Fibroblast of skin of scalp (primary cell): ENCODE results near the gene MIGA1.
"Not testable (repeated sequence)": the region's sequence is repeated elsewhere in the genome, so short reads cannot be mapped to it uniquely, and the experiment has no call there.

Experiments
- DNase-seq: peaks from one replicate; pipeline ENCODE4 v3.0.0-alpha.2; 2013

Gene MIGA1

GRCh38 chr1:77850082-77850481, 70.6 kb downstream of the MIGA1 start:
- no peak for DNase-seq

DNA sequence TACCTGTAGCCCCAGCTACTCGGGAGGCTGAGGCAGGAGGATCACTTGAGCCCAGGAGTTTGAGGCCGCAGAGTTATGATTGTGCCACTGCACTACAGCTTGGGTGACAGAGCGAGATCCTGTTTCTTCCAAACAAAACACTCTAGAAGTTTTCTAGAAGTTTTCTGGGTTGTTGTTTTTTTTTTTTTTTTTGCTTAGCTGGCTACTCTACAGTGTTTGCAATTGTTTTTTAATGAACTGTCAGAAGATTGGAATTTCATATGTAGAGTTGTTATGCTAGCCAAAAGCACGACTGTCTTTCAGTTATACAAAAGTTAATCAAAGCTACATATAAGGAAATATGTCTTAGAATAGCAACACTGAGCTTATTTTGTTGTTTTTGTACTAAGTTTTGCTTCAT, 78.1 kb downstream of the MIGA1 start:
- peak; percentile 69 for DNase-seq

- no peak for DNase-seq
Measured at GRCh38 chr1:77858725-77859124, 79.3 kb downstream of the MIGA1 start.

DNA sequence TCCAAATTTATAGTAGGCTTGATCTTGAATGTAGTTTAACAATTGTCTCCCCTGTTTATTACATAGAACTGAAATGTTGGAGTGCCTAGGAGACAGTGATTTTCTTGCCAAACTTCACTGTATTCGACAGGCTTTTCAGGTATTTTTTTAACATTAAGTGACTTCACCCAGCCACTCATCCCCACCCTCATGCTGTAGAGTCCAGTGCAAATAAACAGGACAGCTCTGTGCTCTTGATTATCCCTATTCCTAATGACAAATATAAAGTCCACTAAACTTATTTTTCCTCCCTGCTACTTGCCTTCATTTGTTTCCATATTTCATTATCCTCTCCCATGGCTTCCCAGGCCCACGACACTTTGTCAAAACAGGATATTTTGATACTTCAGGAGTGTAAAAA, 79.8 kb downstream of the MIGA1 start:
- DNase-seq = no peak

DNA sequence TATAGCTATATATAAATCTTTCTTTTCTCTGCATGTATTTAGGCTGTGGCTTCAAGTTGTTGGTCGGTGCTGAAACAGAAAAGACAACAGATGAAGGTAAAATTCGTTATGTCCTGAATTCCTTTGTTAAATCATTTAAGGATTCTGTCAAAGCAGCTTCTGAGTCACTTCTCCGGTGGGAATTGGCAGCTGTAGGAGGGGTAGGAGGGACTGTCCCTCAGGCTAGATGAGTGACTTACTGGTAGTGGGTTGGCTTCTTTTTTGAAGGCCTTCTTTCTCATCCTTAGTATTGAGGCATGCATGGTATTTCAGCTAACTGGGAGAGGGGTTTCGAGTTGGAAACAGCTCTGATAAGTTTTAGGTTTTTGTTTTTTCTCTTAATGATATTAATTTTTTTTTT, 86.8 kb downstream of the MIGA1 start:
- peak; percentile 52 for DNase-seq

GRCh38 chr1:77872645-77873044, 93.2 kb downstream of the MIGA1 start:
- no peak for DNase-seq

DNA sequence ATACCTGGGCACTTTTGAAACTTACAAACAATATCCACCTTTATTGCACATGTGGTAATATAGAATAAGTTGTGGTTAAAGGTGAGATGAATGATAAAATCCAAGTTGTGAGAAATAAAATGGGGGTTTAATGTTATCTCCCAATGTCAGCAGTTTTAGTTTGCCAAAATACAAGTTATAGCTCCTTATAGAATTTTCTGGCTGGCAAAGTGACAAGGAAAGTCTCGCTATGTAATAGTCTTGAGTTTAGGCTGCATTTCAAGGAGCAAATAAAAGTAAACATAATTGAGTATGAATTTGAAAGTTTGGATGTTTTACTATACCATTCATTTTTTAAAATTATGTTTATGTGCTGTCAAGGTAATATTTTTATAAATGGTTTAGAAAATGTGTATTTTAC, 94.0 kb downstream of the MIGA1 start:
- DNase-seq = no peak

DNA sequence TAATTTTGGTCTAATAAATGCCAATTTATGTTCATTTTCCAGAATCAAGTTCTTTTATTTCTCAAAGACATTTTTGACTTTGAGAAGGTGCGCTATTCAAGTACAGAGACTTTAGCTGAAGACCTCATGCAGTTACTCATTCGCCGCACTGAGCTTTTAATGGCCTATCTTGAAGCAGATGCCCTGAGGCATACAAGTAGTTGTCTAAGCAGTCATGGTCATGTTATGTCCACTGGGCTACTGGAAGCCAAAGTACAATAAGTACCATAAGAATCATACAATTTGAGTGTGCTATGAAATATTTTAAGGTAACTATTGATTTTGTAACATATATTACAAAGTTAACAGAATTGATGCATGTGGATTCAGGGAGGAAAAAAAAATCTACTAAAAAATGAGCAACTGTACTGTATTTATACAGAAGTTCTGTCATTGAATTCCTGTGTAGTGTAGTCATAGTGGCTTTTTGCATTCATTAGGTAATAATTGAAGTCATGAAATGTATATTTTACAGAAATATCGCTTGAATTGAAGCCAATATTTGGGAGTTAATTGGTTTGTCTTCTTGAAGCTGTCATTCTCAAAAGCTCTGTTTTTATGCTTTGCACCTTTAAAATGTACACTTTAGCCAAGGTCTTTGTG, 95.5 kb downstream of the MIGA1 start:
- DNase-seq = peak; percentile 53

DNA sequence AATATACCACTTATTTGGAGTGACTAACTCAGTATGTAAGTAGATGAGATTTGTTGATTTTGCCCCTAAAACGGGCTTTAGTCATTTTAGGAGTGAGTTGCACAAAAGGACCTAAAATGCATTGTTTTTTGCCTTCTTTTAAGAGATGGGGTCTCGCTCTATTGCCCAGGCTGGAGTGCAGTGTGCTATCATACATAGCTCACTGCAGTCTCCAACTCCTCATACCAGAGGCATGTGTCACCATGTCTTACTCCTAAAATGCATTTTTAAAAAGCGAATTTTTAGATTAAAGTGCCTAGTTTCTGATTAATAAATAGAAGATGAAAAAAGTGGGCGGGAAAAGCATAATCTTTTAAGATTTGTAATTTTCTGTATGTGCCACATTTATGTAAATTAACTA, 97.4 kb downstream of the MIGA1 start:
- DNase-seq = peak; percentile 64

DNA sequence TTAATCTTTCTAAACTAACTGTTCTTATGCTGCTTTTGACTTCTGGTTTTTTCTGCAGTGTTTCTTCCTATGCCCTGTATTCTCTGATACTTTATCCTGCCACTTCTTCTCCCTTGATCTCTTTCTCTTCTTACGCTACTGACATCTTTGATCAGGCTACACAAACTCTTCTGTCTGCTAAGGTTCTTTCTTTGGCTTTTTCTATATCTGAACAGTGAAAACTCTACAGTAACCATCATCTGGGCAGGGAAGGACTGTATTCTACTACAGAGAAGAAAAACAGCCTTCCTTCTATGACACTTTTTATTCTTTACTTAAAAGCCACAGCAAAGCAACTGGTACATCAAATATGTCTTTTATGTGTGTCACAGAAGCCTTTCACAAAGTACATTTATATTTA, 101.6 kb downstream of the MIGA1 start:
- no peak for DNase-seq

- DNase-seq = no peak
Measured at GRCh38 chr1:77882411-77882810, 103.0 kb downstream of the MIGA1 start.

- DNase-seq = peak; percentile 90
Measured at GRCh38 chr1:77888081-77888780, 108.8 kb downstream of the MIGA1 start, which contains the start of gene NEXN. Gene NEXN, plus strand, starts transcription at chr1:77888624. Its CDS starts 27,483 bp downstream, at chr1:77916107.

DNA sequence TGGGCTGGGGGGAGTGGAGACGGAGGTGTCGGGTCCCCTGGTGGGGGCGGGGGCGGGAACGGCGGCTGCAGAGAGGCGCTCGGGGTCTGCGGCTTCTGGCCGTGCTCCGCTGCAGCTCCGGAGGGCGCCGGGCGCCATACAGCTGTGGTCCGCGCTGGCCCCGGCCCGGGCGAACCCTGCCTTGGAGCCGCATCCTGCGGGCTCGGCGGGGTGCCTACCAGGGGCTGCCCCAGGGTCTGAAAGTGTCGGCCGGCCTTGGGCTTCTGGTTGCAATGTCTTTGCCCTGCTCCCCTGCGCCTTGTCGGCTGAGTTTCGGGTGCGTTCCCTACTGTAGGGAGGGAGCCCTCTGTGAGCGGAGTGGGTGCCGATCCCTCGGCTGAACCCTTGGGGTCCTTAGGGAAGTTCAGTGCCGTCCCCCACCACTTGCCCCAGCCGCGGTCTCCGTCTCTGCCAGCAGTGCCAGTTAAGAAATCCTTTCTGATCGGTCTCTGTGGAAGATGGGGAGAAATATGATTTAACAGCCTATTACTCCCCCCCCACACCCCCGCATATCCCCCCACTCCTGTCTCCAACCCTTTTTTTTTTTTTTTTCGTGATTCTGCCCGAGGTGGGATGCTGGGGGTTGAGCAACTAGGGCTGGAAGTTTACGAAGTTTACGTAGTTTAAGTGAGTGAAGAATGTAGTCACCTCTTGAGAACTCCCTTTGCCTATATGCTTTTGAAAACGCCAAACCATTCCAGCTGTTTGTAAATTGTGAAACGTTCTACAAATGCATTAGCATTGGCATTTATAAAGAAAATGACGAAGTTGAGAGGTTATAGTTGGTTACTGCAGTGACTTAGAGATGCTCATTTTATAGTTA, 109.6 kb downstream of the MIGA1 start:
- DNase-seq = peak; percentile 65

DNA sequence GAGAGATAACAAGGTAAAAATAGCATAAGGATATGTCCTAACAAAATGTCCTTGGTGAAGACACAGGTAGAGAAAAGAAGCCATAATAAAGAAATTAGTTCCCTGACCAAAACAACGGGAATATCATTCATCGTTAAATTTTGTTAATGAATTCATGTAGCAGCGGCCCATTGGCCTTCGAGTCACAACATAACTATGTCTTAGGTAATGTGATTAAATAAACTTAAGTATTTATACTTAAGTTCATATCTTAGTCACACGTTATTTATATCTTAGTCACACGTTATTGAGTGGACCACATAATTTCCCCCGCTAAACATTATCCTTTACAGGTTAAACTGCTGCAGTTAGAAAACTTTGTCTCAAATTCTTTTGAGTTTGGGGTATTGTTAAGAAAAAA, 110.2 kb downstream of the MIGA1 start:
- peak; percentile 80 for DNase-seq

GRCh38 chr1:77891200-77891599, 111.8 kb downstream of the MIGA1 start:
- DNase-seq = no peak

- peak; percentile 13 for DNase-seq
Measured at GRCh38 chr1:77899647-77900320, 120.3 kb downstream of the MIGA1 start.

GRCh38 chr1:77900687-77901293, 121.3 kb downstream of the MIGA1 start:
- peak; percentile 57 for DNase-seq

DNA sequence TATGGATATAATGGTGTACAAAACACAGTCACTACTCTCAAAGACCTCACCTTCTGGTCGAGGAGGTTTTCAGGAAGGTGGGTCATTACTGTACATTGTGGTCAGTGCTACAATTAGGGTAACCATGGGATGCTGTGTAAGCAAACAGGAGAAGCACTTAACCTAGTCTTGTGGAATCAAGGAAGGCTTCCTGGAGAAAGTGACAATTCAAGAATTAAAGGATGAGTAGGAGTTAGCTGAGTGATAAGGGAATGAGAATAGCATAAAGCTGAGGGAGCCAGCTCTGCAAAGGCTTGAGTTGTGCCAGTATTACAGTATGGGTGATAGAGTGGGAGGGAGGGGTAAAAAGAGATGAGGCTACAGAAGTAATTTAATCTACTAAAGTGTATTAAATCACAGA, 126.2 kb downstream of the MIGA1 start:
- no peak for DNase-seq

DNA sequence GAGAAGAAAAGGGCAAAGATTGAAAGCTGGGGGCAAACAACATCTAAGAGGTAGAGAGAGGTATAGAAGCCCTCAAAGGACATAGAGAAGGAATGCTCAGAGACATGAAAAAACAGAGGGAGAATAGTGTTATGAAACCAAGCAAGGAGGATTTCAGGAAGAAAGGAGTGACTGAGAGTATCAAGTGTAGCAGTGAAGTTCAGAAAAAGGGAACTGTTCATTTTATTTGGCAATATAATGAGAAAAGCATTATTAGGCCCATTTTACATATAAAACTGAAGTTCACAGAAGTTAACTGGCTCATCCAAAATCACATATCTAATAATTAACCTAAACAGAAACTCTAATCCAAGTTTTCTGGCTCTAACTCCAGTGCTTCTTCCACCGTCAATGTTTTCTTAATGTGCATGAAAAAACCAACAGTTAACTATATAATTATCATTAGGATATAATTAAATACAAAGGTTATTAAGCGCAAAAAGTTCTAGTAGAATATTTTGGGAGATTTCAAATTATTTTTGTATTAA, 126.6 kb downstream of the MIGA1 start:
- no peak for DNase-seq

DNA sequence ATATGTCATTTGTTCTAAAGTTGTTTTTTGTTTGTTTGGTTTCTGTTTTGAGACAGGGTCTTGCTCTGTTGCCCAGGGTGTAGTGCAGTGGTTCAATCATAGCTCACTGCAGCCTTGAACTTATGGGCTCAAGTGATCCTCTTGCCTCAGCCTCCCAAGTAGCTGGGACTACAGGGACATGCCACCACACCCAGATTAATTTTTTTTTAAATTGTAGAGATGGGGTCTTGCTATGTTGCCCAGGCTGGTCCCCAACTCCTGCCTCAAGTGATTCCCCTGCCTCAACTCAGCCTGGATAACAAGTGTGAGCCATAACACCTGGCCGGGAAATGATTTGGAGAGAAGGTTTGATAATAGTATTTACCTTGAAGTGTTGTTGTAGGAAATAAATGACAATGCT, 127.2 kb downstream of the MIGA1 start:
- no peak for DNase-seq

GRCh38 chr1:77910116-77910515, 130.7 kb downstream of the MIGA1 start:
- no peak for DNase-seq

DNA sequence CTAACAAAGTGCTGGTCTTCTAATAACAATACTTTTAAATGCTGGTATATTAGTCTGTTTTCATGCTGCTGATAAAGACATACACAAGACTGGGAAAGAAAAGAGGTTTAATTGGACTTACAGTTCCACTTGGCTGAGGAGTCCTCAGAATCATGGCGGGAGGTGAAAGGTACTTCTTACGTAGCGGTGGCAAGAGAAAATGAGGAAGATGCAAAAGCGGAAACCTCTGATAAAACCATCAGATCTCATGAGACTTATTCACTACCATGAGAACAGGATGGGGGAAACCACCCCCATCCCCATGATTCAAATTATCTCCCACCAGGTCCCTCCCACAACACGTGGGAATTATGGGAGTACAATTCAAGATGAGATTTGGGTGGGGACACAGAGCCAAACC, 139.5 kb downstream of the MIGA1 start:
- DNase-seq = not testable (repeated sequence)
